PC-9 (cell line): Measurements from ENCODE around the gene TSPEAR. TPM values are rescaled to one million over a fixed set of nuclear protein-coding genes. Genes with fewer than 3 reads are reported as not detected.

ENCODE experiments used
- BruUV-seq: library from RNA; stranded (reverse); fragments of 400-500 nt; replicated peaks from 2 replicates; lab custom pipeline; 2021; lab: Mats Ljungman, UMichigan
- CTCF ChIA-PET: fragments of 300-600 bp; sonication (Branson Sonifier 250); formaldehyde crosslinking; loops from one replicate; lab custom pipeline; 2022; ENCODE audit warnings: antibody characterized with exemption; lab: Charles Lee
- POLR2A ChIA-PET: fragments of 300-600 bp; sonication (Branson Sonifier 250); formaldehyde crosslinking; loops from one replicate; lab custom pipeline; 2022; ENCODE audit warnings: antibody characterized with exemption; ENCODE audit not compliant: unreplicated experiment; lab: Charles Lee
- DNase-seq, 2 experiments: peaks; one replicate each; pipeline versions ENCODE4 v3.0.0 to v3.0.0-alpha.2; 2015 to 2022; ENCODE audit warnings: mixed read lengths in 1 of 2
- H2AFZ ChIP-seq: fragments of 200-600 bp; sonication (generic); 2 replicates; pipeline ENCODE4 v1.8.1; 2017; ENCODE audit warnings: antibody characterized with exemption
- H3F3A ChIP-seq: fragments of 200-600 bp; sonication (generic); 2 replicates; pipeline ENCODE4 v1.8.1; 2017; ENCODE audit warnings: antibody characterized with exemption, mild to moderate bottlenecking, low read depth; ENCODE audit not compliant: insufficient read depth
- H3K27ac ChIP-seq: fragments of 200-600 bp; sonication (generic); 2 replicates; pipeline ENCODE4 v1.6.1; 2016; ENCODE audit warnings: mixed run types
- H3K27me3 ChIP-seq: fragments of 200-600 bp; sonication (generic); 2 replicates; pipeline ENCODE4 v1.6.1; 2016; ENCODE audit warnings: low read depth, mixed run types; ENCODE audit not compliant: insufficient read depth
- H3K36me3 ChIP-seq: fragments of 200-600 bp; sonication (generic); 2 replicates; pipeline ENCODE4 v1.6.1; 2016; ENCODE audit warnings: low read depth, mixed run types
- H3K4me1 ChIP-seq: fragments of 200-600 bp; sonication (generic); replicated peaks from 2 replicates; pipeline ENCODE4 v1.6.1; 2016; ENCODE audit warnings: mixed run types; ENCODE audit not compliant: insufficient read depth
- H3K4me2 ChIP-seq: fragments of 200-600 bp; sonication (generic); 2 replicates; pipeline ENCODE4 v1.6.1; 2017; ENCODE audit warnings: mixed run types
- H3K4me3 ChIP-seq: fragments of 200-600 bp; sonication (generic); 2 replicates; pipeline ENCODE4 v1.6.1; 2016; ENCODE audit warnings: mixed run types
- H3K79me2 ChIP-seq: fragments of 200-600 bp; sonication (generic); 2 replicates; pipeline ENCODE4 v1.6.1; 2017; ENCODE audit warnings: low read depth, mixed run types
- H3K9me2 ChIP-seq: fragments of 200-600 bp; sonication (generic); 2 replicates; pipeline ENCODE4 v1.8.1; 2017; ENCODE audit warnings: mild to moderate bottlenecking; ENCODE audit not compliant: insufficient read depth
- H3K9me3 ChIP-seq: fragments of 200-600 bp; sonication (generic); 2 replicates; pipeline ENCODE4 v1.8.1; 2016; ENCODE audit warnings: low read depth; ENCODE audit not compliant: insufficient read depth
- H4K20me1 ChIP-seq: fragments of 200-600 bp; sonication (generic); 2 replicates; pipeline ENCODE4 v1.8.1; 2017; ENCODE audit not compliant: insufficient read depth
- CTCF ChIP-seq: fragments of 200-600 bp; sonication (generic); conservative IDR thresholded peaks from 2 replicates; pipeline ENCODE4 v1.6.1; 2017; ENCODE audit warnings: mixed run types, antibody characterized with exemption, mild to moderate bottlenecking, moderate library complexity
- EZH2 ChIP-seq: fragments of 200-600 bp; sonication (generic); IDR thresholded peaks from 2 replicates; pipeline ENCODE4 v1.8.0; 2017; ENCODE audit warnings: antibody characterized with exemption, low read depth
- intact Hi-C: fragments of 100-400 bp; cut with micrococcal nuclease; formaldehyde crosslinking; loops from one replicate; pipeline ENCODE4 v1.10.0; 2022; ENCODE audit not compliant: unreplicated experiment
- total RNA-seq: library from RNA; stranded (reverse); gene quantifications from 2 replicates; pipeline ENCODE4 v1.2.3, GENCODE V29; 2021

Gene TSPEAR
- total RNA-seq, 1 experiment from 2014 or later: not detected

GRCh38 chr21:44548381-44548780, 163.0 kb downstream of the TSPEAR start:
- H3K9me2 ChIP-seq: no peaks in the 10 kb centered on the region
- no peaks in the 10 kb centered on the region for H3K9me3 ChIP-seq
- no peak for DNase-seq
- no peak overlapping the region for H3K27ac ChIP-seq
- no TSS peak for BruUV-seq
- TF ChIP-seq EZH2 (no peak), CTCF (no peak)
- POLR2A ChIA-PET: no interaction called here
- H2AFZ ChIP-seq: no peak overlapping the region
- H3K79me2 ChIP-seq: no peaks in the 10 kb centered on the region
- H3K4me2 ChIP-seq: no peak overlapping the region
- no peak overlapping the region for H3K4me3 ChIP-seq
- no peaks in the 10 kb centered on the region for H3K36me3 ChIP-seq
- no peaks in the 10 kb centered on the region for H3F3A ChIP-seq
- H3K27me3 ChIP-seq: peaks cover 50% of the 10 kb centered on the region
- no peaks in the 10 kb centered on the region for H4K20me1 ChIP-seq
- CTCF ChIA-PET: no interaction called here
- H3K4me1 ChIP-seq: no peaks in the 10 kb centered on the region
- intact Hi-C loops: no loop called here

- H3K27ac ChIP-seq: no peak overlapping the region
- TF ChIP-seq CTCF: no peak
- TF ChIP-seq EZH2: no peak
- H3K9me2 ChIP-seq: no peaks in the 10 kb centered on the region
- peaks cover 2% of the 10 kb centered on the region; the same call in 1 of the 2 replicates for H3K9me3 ChIP-seq
- H3K4me2 ChIP-seq: no peak overlapping the region
- H3K4me3 ChIP-seq: no peak overlapping the region
- H3K27me3 ChIP-seq: peaks cover 46% of the 10 kb centered on the region
- no peaks in the 10 kb centered on the region for H3K4me1 ChIP-seq
- no peak overlapping the region for H2AFZ ChIP-seq
- no peak for DNase-seq
- H3F3A ChIP-seq: no peaks in the 10 kb centered on the region
- no peaks in the 10 kb centered on the region for H3K79me2 ChIP-seq
- BruUV-seq: no TSS peak
- no peaks in the 10 kb centered on the region for H4K20me1 ChIP-seq
- POLR2A ChIA-PET: no interaction called here
- CTCF ChIA-PET: no interaction called here
- H3K36me3 ChIP-seq: no peaks in the 10 kb centered on the region
- intact Hi-C loops: no loop called here
These were observed 163.6 kb downstream of the TSPEAR start for GRCh38 chr21:44547656-44548331.

GRCh38 chr21:44544566-44544965, 166.8 kb downstream of the TSPEAR start:
- H3F3A ChIP-seq: no peaks in the 10 kb centered on the region
- H4K20me1 ChIP-seq: no peaks in the 10 kb centered on the region
- peaks cover 3% of the 10 kb centered on the region; the same call in 1 of the 2 replicates for H3K9me3 ChIP-seq
- H3K4me3 ChIP-seq: no peak overlapping the region
- no peak overlapping the region for H3K27ac ChIP-seq
- H3K36me3 ChIP-seq: no peaks in the 10 kb centered on the region
- no peaks in the 10 kb centered on the region for H3K9me2 ChIP-seq
- intact Hi-C loops: no loop called here
- TF ChIP-seq CTCF (no peak), EZH2 (no peak)
- no TSS peak for BruUV-seq
- POLR2A ChIA-PET: no interaction called here
- no peak overlapping the region for H3K4me2 ChIP-seq
- no peaks in the 10 kb centered on the region for H3K4me1 ChIP-seq
- H3K79me2 ChIP-seq: no peaks in the 10 kb centered on the region
- no peak for DNase-seq
- peaks cover 46% of the 10 kb centered on the region for H3K27me3 ChIP-seq
- H2AFZ ChIP-seq: no peak overlapping the region
- CTCF ChIA-PET: no interaction called here
